HL-60 (cell line): ENCODE data around the gene PRKCE.

Source experiments
- CTCF ChIP-seq: IDR thresholded peaks from one replicate; pipeline ENCODE4 v1.5.1; 2011; ENCODE audit warnings: low read length, control low read depth, inconsistent platforms; ENCODE audit not compliant: insufficient read depth
- GABPA ChIP-seq: IDR thresholded peaks from 2 replicates; pipeline ENCODE4 v1.6.1; 2012; ENCODE audit warnings: low read depth
- POLR2AphosphoS5 ChIP-seq: IDR thresholded peaks from 2 replicates; pipeline ENCODE4 v1.6.1; 2012; ENCODE audit warnings: low read depth
- REST ChIP-seq: IDR thresholded peaks from 2 replicates; pipeline ENCODE4 v1.6.1; 2012; ENCODE audit warnings: low read depth; ENCODE audit not compliant: insufficient replicate concordance
- SPI1 ChIP-seq: IDR thresholded peaks from 2 replicates; pipeline ENCODE4 v1.6.1; 2012; ENCODE audit warnings: low read depth, mild to moderate bottlenecking, borderline replicate concordance

GRCh38 chr2:45950606-45951005, 299.1 kb downstream of the PRKCE start:
- no peak for TF ChIP-seq CTCF
- TF ChIP-seq REST = no peak
- TF ChIP-seq POLR2AphosphoS5 = no peak
- no peak for TF ChIP-seq GABPA
- no peak for TF ChIP-seq SPI1
